ENCODE measurements around the gene PPWD1. TPM values are rescaled to one million over a fixed set of nuclear protein-coding genes. Genes with fewer than 3 reads are reported as not detected.

The PPWD1 gene
- total and polyA plus RNA-seq, 2 of the 13 experiments (the other 11 are each of a cell fraction or from before 2014, with no cell fraction given): 7.4 to 44.3 TPM

GRCh38 chr5:65624571-65625555 is 61.8 kb downstream of the PPWD1 start, which contains the start of the genes SHLD3 and TRAPPC13 (continued):
- TF ChIP-seq SIN3A (IDR thresholded peaks at IDR 0.05; ENCODE audit: borderline replicate concordance, low read depth, low read length) (peak; percentile 74; the same call in 1 of the 2 replicates), ZNF558 (CRISPR knock-in tag; IDR thresholded peaks at IDR 0.05; ENCODE audit: borderline replicate concordance) (no peak), KLF15 (CRISPR knock-in tag; IDR thresholded peaks at IDR 0.05; ENCODE audit: borderline replicate concordance) (no peak), ZNF878 (CRISPR knock-in tag; IDR thresholded peaks at IDR 0.05) (no peak), UBTF (CRISPR knock-in tag; IDR thresholded peaks at IDR 0.05) (peak; percentile 7; the same call in 1 of the 2 replicates), ZNF33B (CRISPR knock-in tag; IDR thresholded peaks at IDR 0.05) (no peak), HIVEP1 (CRISPR knock-in tag; IDR thresholded peaks at IDR 0.05) (no peak), EP300 (IDR thresholded peaks at IDR 0.05; ENCODE audit: low read depth in 2 of 2, low read length in 2 of 2) (no peak), EP300 (CRISPR knock-in tag; IDR thresholded peaks at IDR 0.05; ENCODE audit: borderline replicate concordance) (no peak), HNF4G (IDR thresholded peaks at IDR 0.05; ENCODE audit: borderline replicate concordance, low read depth, low read length) (no peak), HNF4G (CRISPR knock-in tag; IDR thresholded peaks at IDR 0.05; ENCODE audit: borderline replicate concordance, low read depth) (no peak), TEAD2 (CRISPR knock-in tag; IDR thresholded peaks at IDR 0.05) (no peak), ETV5 (CRISPR knock-in tag; IDR thresholded peaks at IDR 0.05; ENCODE audit: borderline replicate concordance) (peak; percentile 39; the same call in 1 of the 2 replicates), ZNF446 (CRISPR knock-in tag; IDR thresholded peaks at IDR 0.05) (no peak), XBP1 (CRISPR knock-in tag; IDR thresholded peaks at IDR 0.05) (no peak), ZNF7 (CRISPR knock-in tag; IDR thresholded peaks at IDR 0.05) (no peak), TERF1 (CRISPR knock-in tag; IDR thresholded peaks at IDR 0.05) (no peak), MAF1 (CRISPR knock-in tag; IDR thresholded peaks at IDR 0.05; ENCODE audit: borderline replicate concordance) (0 out of 2 replicates have a peak, but pooled peaks have one; percentile 56)
- TF ChIP-seq, protein P1, sequence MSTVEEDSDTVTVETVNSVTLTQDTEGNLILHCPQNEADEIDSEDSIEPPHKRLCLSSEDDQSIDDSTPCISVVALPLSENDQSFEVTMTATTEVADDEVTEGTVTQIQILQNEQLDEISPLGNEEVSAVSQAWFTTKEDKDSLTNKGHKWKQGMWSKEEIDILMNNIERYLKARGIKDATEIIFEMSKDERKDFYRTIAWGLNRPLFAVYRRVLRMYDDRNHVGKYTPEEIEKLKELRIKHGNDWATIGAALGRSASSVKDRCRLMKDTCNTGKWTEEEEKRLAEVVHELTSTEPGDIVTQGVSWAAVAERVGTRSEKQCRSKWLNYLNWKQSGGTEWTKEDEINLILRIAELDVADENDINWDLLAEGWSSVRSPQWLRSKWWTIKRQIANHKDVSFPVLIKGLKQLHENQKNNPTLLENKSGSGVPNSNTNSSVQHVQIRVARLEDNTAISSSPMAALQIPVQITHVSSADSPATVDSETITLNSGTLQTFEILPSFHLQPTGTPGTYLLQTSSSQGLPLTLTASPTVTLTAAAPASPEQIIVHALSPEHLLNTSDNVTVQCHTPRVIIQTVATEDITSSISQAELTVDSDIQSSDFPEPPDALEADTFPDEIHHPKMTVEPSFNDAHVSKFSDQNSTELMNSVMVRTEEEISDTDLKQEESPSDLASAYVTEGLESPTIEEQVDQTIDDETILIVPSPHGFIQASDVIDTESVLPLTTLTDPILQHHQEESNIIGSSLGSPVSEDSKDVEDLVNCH (CRISPR knock-in tag; IDR thresholded peaks at IDR 0.05): no peak
- TF ChIP-seq, protein P2, sequence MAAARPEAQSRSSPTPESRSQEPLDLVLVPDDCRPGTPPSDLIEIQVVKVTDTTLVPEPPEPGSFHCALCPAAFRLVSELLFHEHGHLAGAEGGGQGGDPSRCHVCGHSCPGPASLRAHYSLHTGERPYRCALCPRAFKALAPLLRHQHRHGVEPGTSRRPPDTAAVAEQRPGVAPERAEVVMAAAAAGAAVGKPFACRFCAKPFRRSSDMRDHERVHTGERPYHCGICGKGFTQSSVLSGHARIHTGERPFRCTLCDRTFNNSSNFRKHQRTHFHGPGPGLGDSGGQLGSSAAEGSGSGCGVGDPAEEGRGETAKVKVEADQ (CRISPR knock-in tag; IDR thresholded peaks at IDR 0.05; ENCODE audit: borderline replicate concordance): no peak
- TF ChIP-seq, protein P3, sequence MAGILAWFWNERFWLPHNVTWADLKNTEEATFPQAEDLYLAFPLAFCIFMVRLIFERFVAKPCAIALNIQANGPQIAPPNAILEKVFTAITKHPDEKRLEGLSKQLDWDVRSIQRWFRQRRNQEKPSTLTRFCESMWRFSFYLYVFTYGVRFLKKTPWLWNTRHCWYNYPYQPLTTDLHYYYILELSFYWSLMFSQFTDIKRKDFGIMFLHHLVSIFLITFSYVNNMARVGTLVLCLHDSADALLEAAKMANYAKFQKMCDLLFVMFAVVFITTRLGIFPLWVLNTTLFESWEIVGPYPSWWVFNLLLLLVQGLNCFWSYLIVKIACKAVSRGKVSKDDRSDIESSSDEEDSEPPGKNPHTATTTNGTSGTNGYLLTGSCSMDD (CRISPR knock-in tag; IDR thresholded peaks at IDR 0.05): no peak

Data from HepG2 (cell line).